Measurements from ENCODE around the gene RNF227. TPM values are rescaled to one million over a fixed set of nuclear protein-coding genes. Genes with fewer than 3 reads are reported as not detected.

Gene RNF227
- total and polyA plus RNA-seq, 9 donors, result 2.7 to 16.5 (median 5.2) TPM

DNA sequence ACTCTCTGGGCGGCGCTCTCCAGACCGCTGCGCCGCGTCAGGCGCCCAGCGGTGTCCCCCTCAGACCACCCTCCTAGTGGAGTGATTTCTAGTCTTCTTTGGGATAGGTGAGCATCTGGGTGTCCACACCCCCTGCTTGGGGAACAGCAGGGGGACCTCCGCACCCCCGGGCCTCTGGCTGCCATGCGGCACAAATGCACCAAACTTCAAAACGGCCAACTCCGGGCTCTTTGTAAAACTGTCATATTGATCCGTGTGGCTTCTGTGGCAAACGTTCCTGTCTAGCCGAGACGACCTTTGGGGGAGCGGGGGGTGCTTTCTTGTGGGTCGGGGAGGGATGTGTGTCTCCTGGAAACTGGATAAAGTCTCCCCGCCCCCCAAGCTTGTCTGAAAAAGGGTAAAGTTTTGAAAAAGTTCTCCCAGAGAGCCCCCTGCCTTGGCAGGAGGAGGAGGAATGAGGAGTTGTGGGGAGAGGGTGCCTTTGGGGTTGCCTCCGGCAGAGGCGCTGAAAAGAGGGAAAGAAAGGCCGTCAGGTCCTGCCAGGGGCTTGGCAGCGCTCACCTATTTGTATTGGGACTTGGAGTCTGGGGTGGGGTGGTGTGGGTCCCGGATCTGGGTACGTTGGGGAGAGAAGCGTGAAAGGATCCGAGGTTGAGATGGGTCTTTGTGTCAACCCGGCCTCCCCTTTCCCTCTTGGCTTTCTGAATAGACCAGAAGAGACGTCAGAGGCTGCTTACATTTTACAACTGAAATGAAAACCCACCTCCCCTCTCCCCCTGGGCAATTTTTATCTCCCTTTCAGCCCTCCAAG is 29.7 kb downstream of the RNF227 start:
- peak; percentile 55 to 69 (median 63) for DNase-seq
- WGBS, 3 donors, result 0 to 2% (median 1%) methylated on average over 29 to 30 of the region's 30 CpGs
- Histone ChIP-seq H3K36me3 (no peaks in the 10 kb centered on the region), H3K4me1 (ENCODE audit: insufficient read depth) (peaks cover 18% of the 10 kb centered on the region), H3K4me3 (peak overlapping the region; percentile 75), H3K27me3 (no peaks in the 10 kb centered on the region), H3K9me3 (no peaks in the 10 kb centered on the region), H3K27ac (peak overlapping the region; percentile 95 to 98)
- TF ChIP-seq, protein P1, sequence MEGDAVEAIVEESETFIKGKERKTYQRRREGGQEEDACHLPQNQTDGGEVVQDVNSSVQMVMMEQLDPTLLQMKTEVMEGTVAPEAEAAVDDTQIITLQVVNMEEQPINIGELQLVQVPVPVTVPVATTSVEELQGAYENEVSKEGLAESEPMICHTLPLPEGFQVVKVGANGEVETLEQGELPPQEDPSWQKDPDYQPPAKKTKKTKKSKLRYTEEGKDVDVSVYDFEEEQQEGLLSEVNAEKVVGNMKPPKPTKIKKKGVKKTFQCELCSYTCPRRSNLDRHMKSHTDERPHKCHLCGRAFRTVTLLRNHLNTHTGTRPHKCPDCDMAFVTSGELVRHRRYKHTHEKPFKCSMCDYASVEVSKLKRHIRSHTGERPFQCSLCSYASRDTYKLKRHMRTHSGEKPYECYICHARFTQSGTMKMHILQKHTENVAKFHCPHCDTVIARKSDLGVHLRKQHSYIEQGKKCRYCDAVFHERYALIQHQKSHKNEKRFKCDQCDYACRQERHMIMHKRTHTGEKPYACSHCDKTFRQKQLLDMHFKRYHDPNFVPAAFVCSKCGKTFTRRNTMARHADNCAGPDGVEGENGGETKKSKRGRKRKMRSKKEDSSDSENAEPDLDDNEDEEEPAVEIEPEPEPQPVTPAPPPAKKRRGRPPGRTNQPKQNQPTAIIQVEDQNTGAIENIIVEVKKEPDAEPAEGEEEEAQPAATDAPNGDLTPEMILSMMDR (IDR thresholded peaks at IDR 0.05), result no peak
- no peak for TF ChIP-seq POLR2A (IDR thresholded peaks at IDR 0.05)
- TF ChIP-seq EP300 (IDR thresholded peaks at IDR 0.05), result no peak
- intact Hi-C loops (cut with DNase I), result no loop called here

DNA sequence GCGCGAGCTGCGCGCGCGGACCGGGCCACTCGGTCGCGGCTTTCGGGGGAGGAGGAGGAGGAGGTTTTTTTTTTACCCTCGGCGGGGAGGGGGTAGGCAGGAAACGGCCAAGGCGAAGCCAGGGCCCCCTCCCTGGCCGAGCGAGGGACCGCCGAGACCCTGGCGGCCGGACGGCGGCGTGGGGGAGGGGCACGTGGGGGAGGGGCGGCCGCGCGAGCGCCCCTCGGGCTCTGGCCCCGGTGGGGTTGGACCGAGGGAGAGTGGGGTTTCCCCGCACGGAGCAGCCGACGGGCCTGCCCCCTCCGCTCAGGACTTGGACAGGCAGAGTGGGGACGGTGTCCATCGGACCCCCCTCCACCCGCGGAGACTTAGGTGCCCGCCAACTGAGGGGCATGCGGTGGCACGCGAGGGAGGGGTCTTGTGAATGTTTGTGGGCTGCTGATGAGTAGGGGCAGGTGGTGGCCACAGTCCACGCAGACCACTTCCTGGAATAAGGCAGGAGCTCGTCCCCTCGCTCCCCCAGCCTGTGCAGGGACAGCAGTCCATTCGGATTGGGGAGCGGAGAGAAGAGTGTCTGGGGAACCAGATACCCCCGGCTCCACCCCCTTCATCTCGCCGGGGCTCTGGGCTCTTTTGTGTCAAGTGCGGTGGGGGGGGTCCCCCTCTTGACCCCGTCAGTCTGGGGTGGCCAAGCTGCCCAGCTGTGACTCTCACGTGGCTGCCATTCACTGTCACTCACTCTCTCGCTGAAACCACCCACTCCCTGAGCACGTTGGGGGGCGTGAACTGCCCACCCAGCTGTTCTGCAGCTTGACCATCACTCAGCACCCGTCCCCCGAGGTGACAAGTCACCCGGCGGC is 30.5 kb downstream of the RNF227 start:
- Histone ChIP-seq H3K27me3 (no peaks in the 10 kb centered on the region), H3K27ac (peak overlapping the region; percentile 95 to 98), H3K9me3 (no peaks in the 10 kb centered on the region), H3K36me3 (no peaks in the 10 kb centered on the region), H3K4me1 (ENCODE audit: insufficient read depth) (peaks cover 18% of the 10 kb centered on the region), H3K4me3 (peak overlapping the region; percentile 75)
- peak; percentile 64 to 79 (median 76) for DNase-seq
- WGBS, 3 donors, result 0 to 1% (median 1%) methylated on average over 53 to 64 of the region's 64 CpGs
- TF ChIP-seq EP300 (IDR thresholded peaks at IDR 0.05), result no peak
- peak; percentile 34 for TF ChIP-seq POLR2A (IDR thresholded peaks at IDR 0.05)
- intact Hi-C loops (cut with DNase I), result no loop called here

DNA sequence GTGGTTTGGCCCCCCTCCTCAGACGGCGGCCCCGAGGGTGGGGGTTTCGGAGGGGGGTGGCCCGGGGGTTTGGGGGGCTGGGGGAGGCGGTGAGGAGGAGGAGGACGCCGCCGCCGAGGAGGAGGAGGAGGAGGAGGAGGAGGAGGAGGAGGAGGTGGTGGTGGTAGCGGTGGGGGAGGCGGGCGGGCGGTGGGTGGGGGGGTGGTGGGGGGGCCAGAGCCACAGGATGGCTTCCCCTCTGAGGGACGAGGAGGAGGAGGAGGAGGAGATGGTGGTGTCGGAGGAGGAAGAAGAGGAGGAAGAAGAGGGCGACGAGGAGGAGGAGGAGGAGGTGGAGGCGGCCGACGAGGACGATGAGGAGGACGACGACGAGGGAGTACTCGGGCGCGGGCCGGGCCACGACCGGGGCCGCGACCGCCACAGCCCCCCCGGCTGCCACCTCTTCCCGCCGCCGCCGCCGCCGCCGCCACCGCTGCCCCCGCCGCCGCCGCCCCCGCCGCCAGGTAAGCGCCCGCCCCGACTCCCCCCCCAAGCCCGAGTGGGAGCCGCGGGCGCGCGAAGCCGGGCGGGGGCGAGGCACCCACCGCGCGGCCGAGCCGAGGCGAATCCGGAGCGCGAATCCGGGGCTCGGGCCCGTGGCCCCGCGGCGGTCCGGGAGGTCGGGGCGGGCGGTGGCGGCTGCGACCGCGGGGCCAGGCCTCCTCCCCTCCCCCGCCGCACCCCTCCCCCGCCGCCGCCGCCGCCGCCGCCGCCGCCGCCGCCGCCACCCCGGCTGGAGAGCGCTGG is 31.3 kb downstream of the RNF227 start:
- no peaks in the 10 kb centered on the region for H3K27me3 ChIP-seq
- DNase-seq, result peak; percentile 34 to 62 (median 52)
- peak overlapping the region; percentile 75 for H3K4me3 ChIP-seq
- H3K9me3 ChIP-seq, result no peaks in the 10 kb centered on the region
- H3K36me3 ChIP-seq, result no peaks in the 10 kb centered on the region
- peak overlapping the region; percentile 95 to 98 for H3K27ac ChIP-seq
- 0 to 3% (median 1%) methylated on average over 47 to 87 of the region's 100 CpGs for WGBS, 3 donors
- peaks cover 17% of the 10 kb centered on the region for H3K4me1 ChIP-seq (ENCODE audit: insufficient read depth)
- intact Hi-C loops (cut with DNase I), result no loop called here
- TF ChIP-seq, protein P1 (IDR thresholded peaks at IDR 0.05), result no peak
- no peak for TF ChIP-seq EP300 (IDR thresholded peaks at IDR 0.05)
- TF ChIP-seq POLR2A (IDR thresholded peaks at IDR 0.05), result no peak

DNA sequence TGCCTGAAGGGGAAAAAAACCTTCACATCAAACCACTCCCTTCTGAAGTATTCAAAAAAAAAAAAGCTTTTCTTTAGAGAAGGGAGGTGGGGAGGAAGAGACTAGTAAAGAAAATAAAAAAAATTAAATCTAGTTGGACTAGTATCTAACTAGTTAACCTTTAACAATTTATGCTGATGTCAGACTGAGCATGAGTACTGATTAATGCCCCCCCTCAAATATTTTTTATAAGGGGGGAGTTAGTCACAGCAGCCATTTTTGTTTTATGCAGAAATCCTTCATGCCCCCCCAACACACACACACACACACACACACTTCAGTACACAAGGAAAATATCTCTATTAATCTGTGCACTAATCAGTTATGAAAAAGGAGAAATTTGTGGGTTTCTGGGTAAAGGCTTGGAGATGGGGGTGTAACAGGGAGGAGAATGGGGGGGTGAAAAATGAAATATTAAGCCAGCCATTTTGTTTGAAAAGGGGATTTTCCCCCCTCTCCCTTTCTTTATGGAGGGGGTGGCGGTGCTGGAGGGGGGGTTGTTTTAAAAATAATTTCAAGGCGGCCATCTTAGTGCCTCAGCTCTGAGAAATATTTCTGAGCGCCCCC is 32.2 kb downstream of the RNF227 start:
- Histone ChIP-seq H3K4me3 (peak overlapping the region; percentile 75), H3K9me3 (no peaks in the 10 kb centered on the region), H3K4me1 (ENCODE audit: insufficient read depth) (peaks cover 9% of the 10 kb centered on the region), H3K27ac (peak overlapping the region in 1 of 2 donors; percentile 26), H3K27me3 (no peaks in the 10 kb centered on the region), H3K36me3 (no peaks in the 10 kb centered on the region)
- 0 to 9% (median 3%) methylated on average over 3 of the region's 3 CpGs for WGBS, 3 donors
- intact Hi-C loops (cut with DNase I), result no loop called here
- peak in 1 of 5 donors; percentile 42 for DNase-seq
- TF ChIP-seq, protein P1 (IDR thresholded peaks at IDR 0.05), result no peak
- TF ChIP-seq POLR2A (IDR thresholded peaks at IDR 0.05) (no peak), EP300 (IDR thresholded peaks at IDR 0.05) (no peak)
